HCT116 (cell line): ENCODE measurements around the gene IL1RAPL2. TPM values are rescaled to one million over a fixed set of nuclear protein-coding genes. Genes with fewer than 3 reads are reported as not detected.

Source experiments
- ATAC-seq: fragments of 200-7000 bp; cut with Tn5 transposase; 2 replicates; pipeline ENCODE4 v1.9.1; 2020; ENCODE audit warnings: mild to moderate bottlenecking, moderate library complexity
- BruUV-seq: library from RNA; stranded (reverse); fragments of 400-500 nt; replicated peaks from 2 replicates; lab custom pipeline; 2021; lab: Mats Ljungman, UMichigan
- CTCF ChIA-PET: fragments of 300-600 bp; sonication (Branson Sonifier 250); formaldehyde crosslinking; loops from one replicate; lab custom pipeline; 2021; ENCODE audit warnings: antibody characterized with exemption; lab: Charles Lee
- POLR2A ChIA-PET: fragments of 300-600, 350-600 bp; sonication (Branson Sonifier 250); formaldehyde crosslinking; loops from one replicate; lab custom pipeline; 2021; ENCODE audit warnings: antibody characterized with exemption; lab: Charles Lee
- RAD21 ChIA-PET, 2 experiments: fragments of 300-600 bp; sonication (Branson Sonifier 250); formaldehyde crosslinking; loops; one replicate each; lab custom pipeline; 2023; ENCODE audit warnings: low total read pairs in 2 of 2; ENCODE audit not compliant: uncharacterized antibody in 2 of 2, unreplicated experiment in 2 of 2, low non-redundant PET in 1 of 2; lab: Charles Lee
- DNase-seq: peaks from one replicate; pipeline ENCODE4 v3.0.0-alpha.2; 2010; ENCODE audit warnings: low read depth, low spot score
- H2AFZ ChIP-seq: fragments of 200-600 bp; shearing (Covaris generic), sonication (generic); 2 replicates; pipeline ENCODE4 v1.6.1; 2017; ENCODE audit warnings: low read depth, mixed run types, mixed read lengths, antibody characterized with exemption, low read length; ENCODE audit not compliant: poor library complexity, severe bottlenecking
- H3K27ac ChIP-seq: 2 replicates; pipeline ENCODE4 v1.5.1; 2012; ENCODE audit warnings: low read depth, low read length
- H3K27me3 ChIP-seq: fragments of 200-600 bp; sonication (generic); 2 replicates; pipeline ENCODE4 v1.6.1; 2016; ENCODE audit warnings: mixed run types, low read length, mixed read lengths; ENCODE audit not compliant: insufficient read depth
- H3K36me3 ChIP-seq, 2 experiments: fragments of 200-500 bp in 1 of 2; fragments of 200-600 bp in 1 of 2; sonication (Bioruptor generic) in 1 of 2; sonication (generic) in 1 of 2; 2 replicates each; pipeline versions ENCODE4 v1.5.1 to v1.6.1; 2014 to 2016; ENCODE audit warnings: low read length in 2 of 2, inconsistent platforms in 1 of 2, mixed read lengths in 1 of 2, mixed run types in 1 of 2; ENCODE audit not compliant: insufficient read depth in 2 of 2, control insufficient read depth in 1 of 2
- H3K4me1 ChIP-seq, 2 experiments: fragments of 200-600 bp in 1 of 2; sonication (generic) in 1 of 2; 2 replicates each; pipeline versions ENCODE4 v1.5.1 to v1.6.1; 2012 to 2017; ENCODE audit warnings: low read length in 2 of 2, inconsistent platforms in 1 of 2, mild to moderate bottlenecking in 1 of 2, mixed read lengths in 1 of 2, mixed run types in 1 of 2, moderate library complexity in 1 of 2; ENCODE audit not compliant: insufficient read depth in 2 of 2, control insufficient read depth in 1 of 2
- H3K4me2 ChIP-seq: fragments of 200-600 bp; sonication (generic); 2 replicates; pipeline ENCODE4 v1.6.1; 2017; ENCODE audit warnings: mixed run types, low read length, mixed read lengths
- H3K4me3 ChIP-seq, 2 experiments: fragments of 200-600 bp in 1 of 2; sonication (generic) in 1 of 2; replicated peaks in 1 of 2; 2 replicates each; pipeline ENCODE4 v1.5.1; 2011 to 2016; ENCODE audit warnings: low read length in 2 of 2, control low read depth in 1 of 2, low read depth in 1 of 2, mild to moderate bottlenecking in 1 of 2, mixed read lengths in 1 of 2, mixed run types in 1 of 2
- H3K79me2 ChIP-seq: fragments of 200-600 bp; sonication (generic); 2 replicates; pipeline ENCODE4 v1.6.1; 2017; ENCODE audit warnings: mild to moderate bottlenecking, mixed run types, low read length, moderate library complexity, mixed read lengths; ENCODE audit not compliant: insufficient read depth
- H3K9ac ChIP-seq: fragments of 200-600 bp; sonication (generic); 2 replicates; pipeline ENCODE4 v1.6.1; 2016; ENCODE audit warnings: low read length, mixed read lengths
- H3K9me2 ChIP-seq: fragments of 200-600 bp; sonication (generic), shearing (Covaris generic); 2 replicates; pipeline ENCODE4 v1.6.1; 2017; ENCODE audit warnings: mixed run types, mild to moderate bottlenecking, moderate library complexity; ENCODE audit not compliant: insufficient read depth
- H3K9me3 ChIP-seq, 2 experiments: fragments of 200-500 bp in 1 of 2; fragments of 200-600 bp in 1 of 2; sonication (Bioruptor generic) in 1 of 2; sonication (generic) in 1 of 2; 2 replicates each; pipeline ENCODE4 v1.6.1; 2014 to 2017; ENCODE audit warnings: low read length in 2 of 2, mixed read lengths in 2 of 2, inconsistent platforms in 1 of 2, low read depth in 1 of 2, mild to moderate bottlenecking in 1 of 2, mixed run types in 1 of 2, moderate library complexity in 1 of 2; ENCODE audit not compliant: control insufficient read depth in 1 of 2, insufficient read depth in 1 of 2
- H4K20me1 ChIP-seq: fragments of 200-600 bp; sonication (generic), shearing (Covaris generic); 2 replicates; pipeline ENCODE4 v1.6.1; 2017; ENCODE audit warnings: mixed run types, mild to moderate bottlenecking, moderate library complexity; ENCODE audit not compliant: insufficient read depth
- CBX3 ChIP-seq: IDR thresholded peaks from 2 replicates; pipeline ENCODE4 v1.6.1; 2012; ENCODE audit warnings: low read depth
- EGR1 ChIP-seq: IDR thresholded peaks from 2 replicates; pipeline ENCODE4 v1.6.1; 2012; ENCODE audit warnings: low read depth
- ELF1 ChIP-seq: IDR thresholded peaks from 2 replicates; pipeline ENCODE4 v1.6.1; 2012; ENCODE audit warnings: low read depth, borderline replicate concordance
- EZH2 ChIP-seq: fragments of 200-600 bp; sonication (generic); IDR thresholded peaks from 2 replicates; pipeline ENCODE4 v1.6.1; 2017; ENCODE audit warnings: antibody characterized with exemption, mixed run types
- EZH2phosphoT487 ChIP-seq: fragments of 200-600 bp; IDR thresholded peaks from 2 replicates; pipeline ENCODE4 v1.6.1; 2018; ENCODE audit warnings: antibody characterized with exemption, borderline replicate concordance
- FOSL1 ChIP-seq: IDR thresholded peaks from 2 replicates; pipeline ENCODE4 v1.6.1; 2012; ENCODE audit warnings: low read depth
- JUND ChIP-seq: IDR thresholded peaks from 2 replicates; pipeline ENCODE4 v1.6.1; 2012
- POLR2A ChIP-seq: IDR thresholded peaks from 2 replicates; pipeline ENCODE4 v1.7.0; 2011; ENCODE audit warnings: borderline replicate concordance; ENCODE audit not compliant: insufficient read depth, insufficient read length; ENCODE audit errors: extremely low read depth
- POLR2AphosphoS5 ChIP-seq: IDR thresholded peaks from 2 replicates; pipeline ENCODE4 v1.6.1; 2011; ENCODE audit warnings: mild to moderate bottlenecking, low read depth, low read length, moderate library complexity
- SRF ChIP-seq: IDR thresholded peaks from 2 replicates; pipeline ENCODE4 v1.6.1; 2012; ENCODE audit warnings: low read depth
- TCF7L2 ChIP-seq: IDR thresholded peaks from 2 replicates; pipeline ENCODE4 v1.7.0; 2011; ENCODE audit warnings: borderline replicate concordance, inconsistent platforms; ENCODE audit not compliant: insufficient read depth, insufficient read length; ENCODE audit errors: extremely low read depth
- YY1 ChIP-seq: IDR thresholded peaks from 2 replicates; pipeline ENCODE4 v1.6.1; 2011; ENCODE audit warnings: low read length, low read depth, moderate library complexity, mild to moderate bottlenecking; ENCODE audit not compliant: insufficient replicate concordance; ENCODE audit errors: extremely low read depth
- ZFX ChIP-seq: fragments of 450-650 bp; IDR thresholded peaks from 2 replicates; pipeline ENCODE4 v1.6.1; 2017
- ZNF274 ChIP-seq: fragments of 200-500 bp; sonication (Bioruptor generic); IDR thresholded peaks from 2 replicates; pipeline ENCODE4 v1.6.1; 2014; ENCODE audit warnings: mild to moderate bottlenecking, low read depth, low read length, inconsistent platforms
- intact Hi-C: fragments of 100-400 bp; cut with micrococcal nuclease; formaldehyde crosslinking; loops from 2 replicates; pipeline ENCODE4 v1.10.0; 2022
- total RNA-seq: library from RNA; stranded (reverse); gene quantifications from one replicate; pipeline ENCODE4 v1.2.1, GENCODE V29; 2021; ENCODE audit not compliant: unreplicated experiment
- TF ChIP-seq, protein P1 (sequence below): IDR thresholded peaks from 2 replicates; pipeline ENCODE4 v1.6.1; 2011; ENCODE audit warnings: mild to moderate bottlenecking, low read length, moderate library complexity; ENCODE audit not compliant: insufficient replicate concordance; ENCODE audit errors: extremely low read depth
- TF ChIP-seq, protein P2 (sequence below): IDR thresholded peaks from 2 replicates; pipeline ENCODE4 v1.6.1; 2012

The IL1RAPL2 gene
- total RNA-seq, 1 experiment from 2014 or later = not detected

DNA sequence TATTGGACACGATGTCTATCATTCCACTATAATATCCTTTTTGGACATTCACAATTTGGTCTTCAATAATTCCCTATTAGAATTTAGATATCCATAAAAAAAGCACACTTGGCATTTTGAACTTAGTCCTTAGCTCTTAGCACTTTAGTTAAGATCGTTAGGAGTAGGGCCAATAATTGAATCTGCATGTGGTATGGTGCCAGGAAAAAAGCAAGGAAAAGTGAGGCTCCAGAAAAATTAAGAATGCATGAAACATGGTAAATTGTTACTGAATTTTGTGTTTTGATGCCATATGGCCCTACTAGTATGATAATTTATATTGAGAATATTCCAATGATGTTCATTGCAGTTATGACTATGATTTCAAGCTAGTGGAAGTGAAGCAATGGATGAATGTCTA is 708.1 kb downstream of the IL1RAPL2 start:
- no peaks in the 10 kb centered on the region for H3K36me3 ChIP-seq
- H2AFZ ChIP-seq = no peak overlapping the region
- intact Hi-C loops = no loop called here
- POLR2A ChIA-PET = no interaction called here
- H3K4me2 ChIP-seq = no peak overlapping the region
- no peaks in the 10 kb centered on the region for H3K27me3 ChIP-seq
- ATAC-seq = no peak
- DNase-seq = no peak
- no TSS peak for BruUV-seq
- no peaks in the 10 kb centered on the region for H3K79me2 ChIP-seq
- no peaks in the 10 kb centered on the region for H3K9me3 ChIP-seq
- no peaks in the 10 kb centered on the region for H3K9me2 ChIP-seq
- no peak overlapping the region for H3K9ac ChIP-seq
- CTCF ChIA-PET = no interaction called here
- H3K4me1 ChIP-seq = no peaks in the 10 kb centered on the region
- RAD21 ChIA-PET = no interaction called here
- no peaks in the 10 kb centered on the region for H4K20me1 ChIP-seq
- TF ChIP-seq TCF7L2 = no peak
- TF ChIP-seq POLR2AphosphoS5 = no peak
- TF ChIP-seq, protein P1, sequence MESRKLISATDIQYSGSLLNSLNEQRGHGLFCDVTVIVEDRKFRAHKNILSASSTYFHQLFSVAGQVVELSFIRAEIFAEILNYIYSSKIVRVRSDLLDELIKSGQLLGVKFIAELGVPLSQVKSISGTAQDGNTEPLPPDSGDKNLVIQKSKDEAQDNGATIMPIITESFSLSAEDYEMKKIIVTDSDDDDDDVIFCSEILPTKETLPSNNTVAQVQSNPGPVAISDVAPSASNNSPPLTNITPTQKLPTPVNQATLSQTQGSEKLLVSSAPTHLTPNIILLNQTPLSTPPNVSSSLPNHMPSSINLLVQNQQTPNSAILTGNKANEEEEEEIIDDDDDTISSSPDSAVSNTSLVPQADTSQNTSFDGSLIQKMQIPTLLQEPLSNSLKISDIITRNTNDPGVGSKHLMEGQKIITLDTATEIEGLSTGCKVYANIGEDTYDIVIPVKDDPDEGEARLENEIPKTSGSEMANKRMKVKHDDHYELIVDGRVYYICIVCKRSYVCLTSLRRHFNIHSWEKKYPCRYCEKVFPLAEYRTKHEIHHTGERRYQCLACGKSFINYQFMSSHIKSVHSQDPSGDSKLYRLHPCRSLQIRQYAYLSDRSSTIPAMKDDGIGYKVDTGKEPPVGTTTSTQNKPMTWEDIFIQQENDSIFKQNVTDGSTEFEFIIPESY = no peak
- no peak for TF ChIP-seq ELF1
- no peak for TF ChIP-seq EZH2
- no peak overlapping the region for H3K27ac ChIP-seq
- H3K4me3 ChIP-seq = no peak overlapping the region

DNA sequence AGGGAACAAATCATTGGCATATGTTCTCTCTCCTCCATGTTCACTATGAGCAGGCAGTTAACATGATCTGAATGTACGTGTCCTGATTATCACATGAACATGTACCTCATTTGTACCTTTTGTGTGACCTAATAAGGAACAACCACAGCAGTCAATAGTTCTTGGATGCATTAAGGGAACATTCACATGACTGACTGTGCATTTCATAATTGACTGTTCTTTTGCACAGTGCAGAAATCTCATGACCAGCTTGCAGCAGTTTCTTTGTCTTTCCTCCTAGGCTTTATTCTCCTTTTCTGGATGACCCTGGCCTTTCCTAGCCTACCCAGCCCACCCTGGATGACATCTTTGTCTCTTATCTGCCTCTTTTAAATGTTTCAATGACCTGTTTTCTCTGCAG is 711.1 kb downstream of the IL1RAPL2 start:
- H3K4me2 ChIP-seq = no peak overlapping the region
- POLR2A ChIA-PET = no interaction called here
- H3K27ac ChIP-seq = no peak overlapping the region
- intact Hi-C loops = no loop called here
- no peak for TF ChIP-seq EZH2
- TF ChIP-seq, protein P1 = no peak
- no peak for TF ChIP-seq ELF1
- no peak for TF ChIP-seq EGR1
- TF ChIP-seq ZFX = no peak
- no peak for TF ChIP-seq YY1
- no peak for TF ChIP-seq SRF
- TF ChIP-seq JUND = no peak
- TF ChIP-seq, protein P2, sequence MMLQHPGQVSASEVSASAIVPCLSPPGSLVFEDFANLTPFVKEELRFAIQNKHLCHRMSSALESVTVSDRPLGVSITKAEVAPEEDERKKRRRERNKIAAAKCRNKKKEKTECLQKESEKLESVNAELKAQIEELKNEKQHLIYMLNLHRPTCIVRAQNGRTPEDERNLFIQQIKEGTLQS = no peak
- no peak for TF ChIP-seq POLR2A
- TF ChIP-seq FOSL1 = no peak
- TF ChIP-seq CBX3 = no peak
- TF ChIP-seq EZH2phosphoT487 = no peak
- no peak for TF ChIP-seq ZNF274
- CTCF ChIA-PET = no interaction called here
- BruUV-seq = no TSS peak
- no peaks in the 10 kb centered on the region for H3K79me2 ChIP-seq
- ATAC-seq = no peak
- no peak overlapping the region for H2AFZ ChIP-seq
- no peaks in the 10 kb centered on the region for H3K4me1 ChIP-seq
- RAD21 ChIA-PET = no interaction called here
- no peaks in the 10 kb centered on the region for H3K36me3 ChIP-seq
- H3K4me3 ChIP-seq = no peak overlapping the region
- DNase-seq = no peak
- H3K27me3 ChIP-seq = no peaks in the 10 kb centered on the region
- H4K20me1 ChIP-seq = no peaks in the 10 kb centered on the region
- no peaks in the 10 kb centered on the region for H3K9me3 ChIP-seq
- H3K9me2 ChIP-seq = no peaks in the 10 kb centered on the region
- no peak overlapping the region for H3K9ac ChIP-seq
